HL-60 (cell line): ENCODE measurements around the gene PCDHGA10.

Experiments used
- DNase-seq, 2 experiments: peaks; one replicate each; pipeline ENCODE4 v3.0.0-alpha.2; 2010 to 2020; ENCODE audit warnings: low read depth in 1 of 2, low spot score in 1 of 2
- H3K27ac ChIP-seq: fragments of 250-450 bp; sonication (Bioruptor Pico); replicated peaks from 2 replicates; pipeline ENCODE4 v1.5.1; 2020; ENCODE audit warnings: mild to moderate bottlenecking, moderate library complexity
- H3K27me3 ChIP-seq: fragments of 250-450 bp; sonication (Bioruptor Pico); 2 replicates; pipeline ENCODE4 v1.5.1; 2021; ENCODE audit warnings: mild to moderate bottlenecking, moderate library complexity; ENCODE audit not compliant: insufficient read depth, poor library complexity, severe bottlenecking
- H3K4me3 ChIP-seq: replicated peaks from 2 replicates; pipeline ENCODE4 v1.5.1; 2011; ENCODE audit warnings: mild to moderate bottlenecking, control low read depth, low read length; ENCODE audit not compliant: insufficient read depth
- GABPA ChIP-seq: IDR thresholded peaks from 2 replicates; pipeline ENCODE4 v1.6.1; 2012; ENCODE audit warnings: low read depth
- POLR2AphosphoS5 ChIP-seq: IDR thresholded peaks from 2 replicates; pipeline ENCODE4 v1.6.1; 2012; ENCODE audit warnings: low read depth
- REST ChIP-seq: IDR thresholded peaks from 2 replicates; pipeline ENCODE4 v1.6.1; 2012; ENCODE audit warnings: low read depth; ENCODE audit not compliant: insufficient replicate concordance
- SPI1 ChIP-seq: IDR thresholded peaks from 2 replicates; pipeline ENCODE4 v1.6.1; 2012; ENCODE audit warnings: low read depth, mild to moderate bottlenecking, borderline replicate concordance
- long read RNA-seq: library from polyadenylated mRNA; unstranded; transcript quantifications from one replicate; pipeline ENCODE4 v2.0.0, GENCODE V29; 2020
- TF ChIP-seq, protein P1 (sequence below): IDR thresholded peaks from one replicate; pipeline ENCODE4 v1.5.1; 2011; ENCODE audit warnings: low read length, control low read depth, inconsistent platforms; ENCODE audit not compliant: insufficient read depth

PCDHGA10 gene
- long read RNA-seq, full-length matches to known transcripts, result 1 of 1 reads
- long read RNA-seq, partial matches to known transcripts, result 0 of 1 reads
- long read RNA-seq, other reads (novel, unspliced or antisense), result 0 of 1 reads

- TF ChIP-seq POLR2AphosphoS5, result no peak
- TF ChIP-seq, protein P1, sequence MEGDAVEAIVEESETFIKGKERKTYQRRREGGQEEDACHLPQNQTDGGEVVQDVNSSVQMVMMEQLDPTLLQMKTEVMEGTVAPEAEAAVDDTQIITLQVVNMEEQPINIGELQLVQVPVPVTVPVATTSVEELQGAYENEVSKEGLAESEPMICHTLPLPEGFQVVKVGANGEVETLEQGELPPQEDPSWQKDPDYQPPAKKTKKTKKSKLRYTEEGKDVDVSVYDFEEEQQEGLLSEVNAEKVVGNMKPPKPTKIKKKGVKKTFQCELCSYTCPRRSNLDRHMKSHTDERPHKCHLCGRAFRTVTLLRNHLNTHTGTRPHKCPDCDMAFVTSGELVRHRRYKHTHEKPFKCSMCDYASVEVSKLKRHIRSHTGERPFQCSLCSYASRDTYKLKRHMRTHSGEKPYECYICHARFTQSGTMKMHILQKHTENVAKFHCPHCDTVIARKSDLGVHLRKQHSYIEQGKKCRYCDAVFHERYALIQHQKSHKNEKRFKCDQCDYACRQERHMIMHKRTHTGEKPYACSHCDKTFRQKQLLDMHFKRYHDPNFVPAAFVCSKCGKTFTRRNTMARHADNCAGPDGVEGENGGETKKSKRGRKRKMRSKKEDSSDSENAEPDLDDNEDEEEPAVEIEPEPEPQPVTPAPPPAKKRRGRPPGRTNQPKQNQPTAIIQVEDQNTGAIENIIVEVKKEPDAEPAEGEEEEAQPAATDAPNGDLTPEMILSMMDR, result peak; percentile 51
- no peak for TF ChIP-seq SPI1
- TF ChIP-seq GABPA, result no peak
- DNase-seq, result peak; percentile 48 to 79
- no peak within 1 kb of the TSS for H3K27ac ChIP-seq
- peaks cover 3% of the 10 kb centered on the region for H3K27me3 ChIP-seq
- peak within 1 kb of the TSS; percentile 68 for H3K4me3 ChIP-seq
Observed at GRCh38 chr5:141412854-141413539, at the start of gene PCDHGA10. TSS of gene PCDHGA10 (plus strand) at chr5:141412987. CDS start at chr5:141413176, 189 bp downstream.

- DNase-seq, result no peak
- no peaks in the 10 kb centered on the region for H3K27me3 ChIP-seq
- H3K27ac ChIP-seq, result no peak within 1 kb of the TSS
- H3K4me3 ChIP-seq, result peak within 1 kb of the TSS; percentile 16
- TF ChIP-seq, protein P1, result no peak
- no peak for TF ChIP-seq SPI1
- TF ChIP-seq REST, result no peak
- no peak for TF ChIP-seq POLR2AphosphoS5
- no peak for TF ChIP-seq GABPA
Observed at GRCh38 chr5:141363952-141364660, 48.7 kb upstream of the PCDHGA10 start, which contains the start of gene PCDHGA5. TSS of gene PCDHGA5 (plus strand) at chr5:141364162. CDS start at chr5:141364331, 169 bp downstream.

DNA sequence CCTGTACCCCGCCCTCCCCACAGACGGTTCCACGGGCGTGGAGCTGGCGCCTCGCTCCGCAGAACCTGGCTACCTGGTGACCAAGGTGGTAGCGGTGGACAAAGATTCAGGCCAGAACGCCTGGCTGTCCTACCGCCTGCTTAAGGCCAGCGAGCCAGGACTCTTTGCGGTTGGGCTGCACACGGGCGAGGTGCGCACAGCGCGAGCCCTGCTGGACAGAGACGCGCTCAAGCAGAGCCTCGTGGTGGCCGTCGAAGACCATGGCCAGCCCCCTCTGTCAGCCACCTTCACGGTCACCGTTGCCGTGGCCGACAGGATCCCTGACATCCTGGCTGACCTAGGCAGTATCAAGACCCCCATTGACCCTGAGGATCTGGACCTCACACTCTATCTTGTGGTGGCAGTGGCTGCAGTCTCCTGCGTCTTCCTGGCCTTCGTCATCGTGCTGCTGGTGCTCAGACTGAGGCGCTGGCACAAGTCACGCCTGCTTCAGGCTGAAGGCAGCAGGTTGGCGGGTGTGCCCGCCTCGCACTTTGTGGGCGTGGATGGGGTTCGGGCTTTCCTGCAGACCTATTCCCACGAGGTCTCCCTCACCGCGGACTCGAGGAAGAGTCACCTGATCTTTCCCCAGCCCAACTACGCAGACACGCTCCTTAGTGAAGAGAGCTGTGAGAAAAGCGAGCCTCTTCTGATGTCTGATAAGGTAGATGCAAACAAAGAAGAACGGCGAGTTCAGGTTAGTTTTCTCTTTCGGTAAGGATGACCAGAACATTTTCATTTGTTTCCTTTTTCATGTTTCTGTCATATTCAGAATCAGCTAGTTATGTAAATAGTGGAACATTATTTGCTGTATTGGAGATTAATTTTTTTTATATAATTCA, 46.5 kb upstream of the PCDHGA10 start:
- TF ChIP-seq POLR2AphosphoS5, result no peak
- Histone ChIP-seq H3K4me3 (no peak overlapping the region), H3K27ac (no peak overlapping the region), H3K27me3 (no peaks in the 10 kb centered on the region)
- no peak for DNase-seq

DNA sequence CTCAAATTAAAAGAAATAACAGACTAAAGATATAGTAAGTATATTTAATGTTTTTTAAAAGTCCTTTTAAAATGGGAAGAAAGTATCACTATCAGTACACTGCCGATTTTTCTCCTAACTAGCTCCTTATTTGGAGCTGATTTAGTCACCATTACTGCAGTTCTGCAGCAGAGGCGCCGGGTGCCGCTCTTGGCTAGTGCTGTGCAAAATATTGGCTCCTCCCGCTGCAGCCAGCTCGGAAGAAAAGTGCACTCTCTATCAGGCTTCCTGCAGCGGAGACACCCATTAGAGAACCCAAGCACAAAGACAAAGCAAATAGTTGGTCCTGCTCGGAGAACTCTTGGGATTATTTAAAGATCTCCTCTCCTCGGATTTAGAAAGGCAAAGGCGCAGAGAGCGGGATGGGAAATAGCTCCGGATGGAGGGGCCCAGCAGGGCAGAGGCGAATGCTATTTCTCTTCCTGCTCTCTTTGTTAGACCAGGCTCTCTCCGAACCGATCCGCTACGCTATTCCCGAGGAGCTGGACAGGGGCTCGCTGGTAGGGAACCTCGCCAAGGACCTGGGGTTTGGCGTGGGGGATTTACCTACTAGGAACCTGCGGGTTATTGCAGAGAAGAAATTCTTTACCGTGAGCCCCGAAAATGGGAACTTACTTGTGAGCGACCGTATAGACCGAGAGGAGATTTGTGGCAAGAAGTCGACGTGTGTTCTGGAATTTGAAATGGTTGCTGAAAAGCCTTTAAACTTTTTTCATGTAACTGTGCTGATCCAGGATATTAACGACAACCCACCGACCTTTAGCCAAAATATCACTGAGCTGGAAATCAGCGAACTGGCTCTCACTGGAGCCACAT, 42.6 kb upstream of the PCDHGA10 start, which contains the start of gene PCDHGB3:
Gene PCDHGB3 (plus strand): TSS at position 249 of the 855 bp plus-strand sequence. CDS start 153 bp downstream, at position 402.
- DNase-seq, result peak; percentile 55 to 81
- peak; percentile 27 for TF ChIP-seq REST
- TF ChIP-seq, protein P1, result peak; percentile 70
- no peak for TF ChIP-seq SPI1
- Histone ChIP-seq H3K27ac (no peak within 1 kb of the TSS), H3K4me3 (peak within 1 kb of the TSS; percentile 56), H3K27me3 (no peaks in the 10 kb centered on the region)
